Measurements from ENCODE around the gene NCKAP5.

NCKAP5 gene

GRCh38 chr2:133515271-133515670 is 53.0 kb downstream of the NCKAP5 start:
- H3K4me3 ChIP-seq (ENCODE audit: low read depth, low read length) = no peak overlapping the region
- TF ChIP-seq CTCF (IDR thresholded peaks at IDR 0.05; ENCODE audit: low read depth, low read length) = no peak
- H3K27ac ChIP-seq = no peak overlapping the region
- H3K9me3 ChIP-seq (ENCODE audit: severe bottlenecking) = no peaks in the 10 kb centered on the region
- no peak for DNase-seq
- no peaks in the 10 kb centered on the region for H3K27me3 ChIP-seq (ENCODE audit: insufficient read depth, low read depth, severe bottlenecking)
- H3K36me3 ChIP-seq = no peaks in the 10 kb centered on the region

GRCh38 chr2:133513893-133514292 is 54.4 kb downstream of the NCKAP5 start:
- Histone ChIP-seq H3K4me3 (ENCODE audit: low read depth, low read length) (no peak overlapping the region), H3K9me3 (ENCODE audit: severe bottlenecking) (no peaks in the 10 kb centered on the region), H3K27ac (no peak overlapping the region), H3K36me3 (no peaks in the 10 kb centered on the region), H3K27me3 (ENCODE audit: insufficient read depth, low read depth, severe bottlenecking) (no peaks in the 10 kb centered on the region)
- DNase-seq = no peak
- no peak for TF ChIP-seq CTCF (IDR thresholded peaks at IDR 0.05; ENCODE audit: low read depth, low read length)

DNA sequence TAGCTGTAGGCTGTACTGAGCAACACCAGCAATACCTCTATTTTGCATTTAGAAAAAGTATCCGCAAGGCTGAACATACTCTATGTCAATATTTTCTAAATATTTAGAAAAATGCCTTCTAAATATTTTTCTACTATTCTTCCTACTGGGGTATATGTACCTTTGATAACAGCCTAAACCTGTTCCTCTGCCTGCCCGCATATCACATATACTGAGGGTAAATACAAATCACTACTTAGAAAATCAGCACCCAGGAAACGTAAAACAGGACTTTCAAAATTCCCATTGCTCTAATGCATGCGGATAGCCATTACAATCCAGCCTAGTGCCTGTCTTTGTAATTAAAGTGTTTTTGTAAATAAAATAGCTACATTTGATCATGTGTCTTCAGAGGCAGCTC is 56.1 kb downstream of the NCKAP5 start:
- H3K27ac ChIP-seq = no peak overlapping the region
- H3K4me3 ChIP-seq (ENCODE audit: low read depth, low read length) = no peak overlapping the region
- H3K9me3 ChIP-seq (ENCODE audit: severe bottlenecking) = no peaks in the 10 kb centered on the region
- no peak for TF ChIP-seq CTCF (IDR thresholded peaks at IDR 0.05; ENCODE audit: low read depth, low read length)
- no peak for DNase-seq
- no peaks in the 10 kb centered on the region for H3K36me3 ChIP-seq
- H3K27me3 ChIP-seq (ENCODE audit: insufficient read depth, low read depth, severe bottlenecking) = no peaks in the 10 kb centered on the region

DNA sequence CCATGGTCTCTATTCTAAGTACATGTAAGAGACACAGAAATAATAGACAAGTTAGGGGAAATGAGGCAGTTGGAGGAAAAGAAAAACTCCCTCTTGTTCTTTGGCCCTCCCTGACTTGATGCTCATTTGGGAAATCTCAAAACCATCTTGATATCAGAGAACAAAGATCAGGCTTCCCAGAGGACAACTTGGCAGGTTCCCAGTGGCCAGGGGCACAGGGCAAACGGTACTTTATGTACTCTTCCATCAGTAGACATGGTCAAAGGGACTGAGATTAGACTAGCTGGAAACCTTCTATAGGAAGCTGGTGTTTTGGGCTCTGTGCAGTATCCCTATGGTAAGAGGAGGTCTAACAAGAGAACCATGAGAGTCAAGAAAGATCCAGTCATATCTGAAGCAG is 56.6 kb downstream of the NCKAP5 start:
- no peak for DNase-seq
- Histone ChIP-seq H3K27ac (no peak overlapping the region), H3K36me3 (no peaks in the 10 kb centered on the region), H3K27me3 (ENCODE audit: insufficient read depth, low read depth, severe bottlenecking) (no peaks in the 10 kb centered on the region), H3K9me3 (ENCODE audit: severe bottlenecking) (no peaks in the 10 kb centered on the region), H3K4me3 (ENCODE audit: low read depth, low read length) (no peak overlapping the region)
- no peak for TF ChIP-seq CTCF (IDR thresholded peaks at IDR 0.05; ENCODE audit: low read depth, low read length)

- Histone ChIP-seq H3K36me3 (no peaks in the 10 kb centered on the region), H3K9me3 (ENCODE audit: severe bottlenecking) (no peaks in the 10 kb centered on the region), H3K27ac (no peak overlapping the region), H3K27me3 (ENCODE audit: insufficient read depth, low read depth, severe bottlenecking) (no peaks in the 10 kb centered on the region), H3K4me3 (ENCODE audit: low read depth, low read length) (no peak overlapping the region)
- DNase-seq = no peak
- TF ChIP-seq CTCF (IDR thresholded peaks at IDR 0.05; ENCODE audit: low read depth, low read length) = no peak
These were observed 58.5 kb downstream of the NCKAP5 start for GRCh38 chr2:133509777-133510176.

GRCh38 chr2:133508546-133509165 is 59.6 kb downstream of the NCKAP5 start:
- no peaks in the 10 kb centered on the region for H3K9me3 ChIP-seq (ENCODE audit: severe bottlenecking)
- no peaks in the 10 kb centered on the region for H3K36me3 ChIP-seq
- no peak for TF ChIP-seq CTCF (IDR thresholded peaks at IDR 0.05; ENCODE audit: low read depth, low read length)
- no peak overlapping the region for H3K27ac ChIP-seq
- H3K4me3 ChIP-seq (ENCODE audit: low read depth, low read length) = no peak overlapping the region
- DNase-seq = no peak
- H3K27me3 ChIP-seq (ENCODE audit: insufficient read depth, low read depth, severe bottlenecking) = no peaks in the 10 kb centered on the region

All from WERI-Rb-1 (cell line).